Neural cell (in vitro differentiated cells): ENCODE data around the gene TBC1D14. TPM values are rescaled to one million over a fixed set of nuclear protein-coding genes. Genes with fewer than 3 reads are reported as not detected.

Source experiments
- H2AFZ ChIP-seq: fragments of 200-600, 300-800 bp; sonication (generic), shearing (Covaris generic); 2 replicates; pipeline ENCODE4 v1.6.0; 2014; ENCODE audit warnings: low read depth, mild to moderate bottlenecking, antibody characterized with exemption, low read length, moderate library complexity
- H3F3A ChIP-seq: fragments of 200-600 bp; shearing (Covaris generic); 2 replicates; pipeline ENCODE4 v1.6.1; 2016; ENCODE audit warnings: mild to moderate bottlenecking, moderate library complexity, mixed read lengths, antibody characterized with exemption, low read length; ENCODE audit not compliant: insufficient read depth, poor library complexity, severe bottlenecking
- H3K27ac ChIP-seq: fragments of 200-600, 300-800 bp; sonication (generic), shearing (Covaris generic); 2 replicates; pipeline ENCODE4 v1.5.1; 2014; ENCODE audit warnings: mild to moderate bottlenecking, low read length, moderate library complexity
- H3K27me3 ChIP-seq: fragments of 300-800, 200-600 bp; sonication (generic), shearing (Covaris generic); 2 replicates; pipeline ENCODE4 v1.6.0; 2014; ENCODE audit warnings: mild to moderate bottlenecking, low read depth, low read length, moderate library complexity; ENCODE audit not compliant: insufficient read depth
- H3K36me3 ChIP-seq: fragments of 300-800, 200-600 bp; sonication (generic), shearing (Covaris generic); 2 replicates; pipeline ENCODE4 v1.5.1; 2014; ENCODE audit warnings: mild to moderate bottlenecking, antibody characterized with exemption, low read length, moderate library complexity; ENCODE audit not compliant: insufficient read depth
- H3K4me2 ChIP-seq: fragments of 300-800, 200-600 bp; sonication (generic), shearing (Covaris generic); 2 replicates; pipeline ENCODE4 v1.6.0; 2014; ENCODE audit warnings: mild to moderate bottlenecking, low read length
- H3K4me3 ChIP-seq: fragments of 300-800, 200-600 bp; sonication (generic), shearing (Covaris generic); 2 replicates; pipeline ENCODE4 v1.5.1; 2014; ENCODE audit warnings: mild to moderate bottlenecking, low read length, moderate library complexity
- H3K79me2 ChIP-seq: fragments of 200-600 bp; shearing (Covaris generic); replicated peaks from 2 replicates; pipeline ENCODE4 v1.6.0; 2014; ENCODE audit warnings: mild to moderate bottlenecking, low read length, moderate library complexity; ENCODE audit not compliant: insufficient read depth
- H3K9ac ChIP-seq: fragments of 300-800, 200-600 bp; sonication (generic), shearing (Covaris generic); 2 replicates; pipeline ENCODE4 v1.6.1; 2016; ENCODE audit warnings: mild to moderate bottlenecking, low read length, mixed read lengths
- H3K9me2 ChIP-seq: fragments of 200-600 bp; shearing (Covaris generic); 2 replicates; pipeline ENCODE4 v1.6.1; 2016; ENCODE audit warnings: mild to moderate bottlenecking, low read length, mixed read lengths; ENCODE audit not compliant: insufficient read depth
- H3K9me3 ChIP-seq: fragments of 200-600, 300-800 bp; sonication (generic), shearing (Covaris generic); 2 replicates; pipeline ENCODE4 v1.6.1; 2016; ENCODE audit warnings: mild to moderate bottlenecking, mixed run types, low read length, moderate library complexity, mixed read lengths
- H4K20me1 ChIP-seq: fragments of 200-600 bp; shearing (Covaris generic); 2 replicates; pipeline ENCODE4 v1.6.1; 2016; ENCODE audit warnings: mild to moderate bottlenecking, mixed run types; ENCODE audit not compliant: insufficient read depth
- CTCF ChIP-seq: fragments of 450-650 bp; IDR thresholded peaks from 2 replicates; pipeline ENCODE4 v1.5.1; 2014; ENCODE audit warnings: antibody characterized with exemption, mild to moderate bottlenecking, moderate library complexity; ENCODE audit not compliant: poor library complexity, severe bottlenecking
- EP300 ChIP-seq: fragments of 450-650 bp; conservative IDR thresholded peaks from 2 replicates; pipeline ENCODE4 v1.6.1; 2014; ENCODE audit warnings: antibody characterized with exemption, mild to moderate bottlenecking, moderate library complexity; ENCODE audit not compliant: poor library complexity, severe bottlenecking
- EZH2 ChIP-seq: fragments of 200-600, 300-800 bp; shearing (Covaris generic), sonication (generic); IDR thresholded peaks from 2 replicates; pipeline ENCODE4 v1.6.1; 2014; ENCODE audit warnings: antibody characterized with exemption, low read length, borderline replicate concordance, mild to moderate bottlenecking; ENCODE audit not compliant: insufficient read depth, poor library complexity, severe bottlenecking
- MXI1 ChIP-seq: fragments of 450-650 bp; conservative IDR thresholded peaks from 2 replicates; pipeline ENCODE4 v1.6.1; 2014; ENCODE audit warnings: antibody characterized with exemption, mild to moderate bottlenecking; ENCODE audit not compliant: poor library complexity, severe bottlenecking
- POLR2AphosphoS5 ChIP-seq: IDR thresholded peaks from 2 replicates; pipeline ENCODE4 v1.6.1; 2012
- RAD21 ChIP-seq: fragments of 450-650 bp; conservative IDR thresholded peaks from 2 replicates; pipeline ENCODE4 v1.6.1; 2014; ENCODE audit warnings: antibody characterized with exemption, mild to moderate bottlenecking, moderate library complexity
- REST ChIP-seq: IDR thresholded peaks from 2 replicates; pipeline ENCODE4 v1.6.1; 2012; ENCODE audit warnings: borderline replicate concordance
- SMC3 ChIP-seq: fragments of 450-650 bp; conservative IDR thresholded peaks from 2 replicates; pipeline ENCODE4 v1.6.1; 2014; ENCODE audit warnings: antibody characterized with exemption, mild to moderate bottlenecking, moderate library complexity; ENCODE audit not compliant: poor library complexity
- TAF1 ChIP-seq: IDR thresholded peaks from 2 replicates; pipeline ENCODE4 v1.6.1; 2012; ENCODE audit warnings: low read depth
- polyA plus RNA-seq: library from polyadenylated mRNA; depleted of rRNA; stranded (reverse); fragments of >200 nt; gene quantifications from 2 replicates; pipeline ENCODE4 v1.2.3, GENCODE V29; 2014

The TBC1D14 gene
- polyA plus RNA-seq, 1 donor from 2014 or later, result 125 TPM

GRCh38 chr4:6923507-6923906, 13.9 kb downstream of the TBC1D14 start:
- H2AFZ ChIP-seq, result no peak overlapping the region
- TF ChIP-seq RAD21, result no peak
- TF ChIP-seq EZH2, result no peak
- TF ChIP-seq TAF1, result no peak
- H3K4me3 ChIP-seq, result no peak overlapping the region
- no peak overlapping the region for H3K4me2 ChIP-seq
- no peak overlapping the region for H3K9ac ChIP-seq
- H3K9me2 ChIP-seq, result no peaks in the 10 kb centered on the region
- H3K27me3 ChIP-seq, result no peaks in the 10 kb centered on the region
- no peaks in the 10 kb centered on the region for H3K79me2 ChIP-seq
- no peaks in the 10 kb centered on the region for H3K9me3 ChIP-seq
- H3F3A ChIP-seq, result no peaks in the 10 kb centered on the region
- no peaks in the 10 kb centered on the region for H3K36me3 ChIP-seq
- H3K27ac ChIP-seq, result no peak overlapping the region
- no peaks in the 10 kb centered on the region for H4K20me1 ChIP-seq

GRCh38 chr4:6924361-6924779, 14.7 kb downstream of the TBC1D14 start:
- Histone ChIP-seq H4K20me1 (no peaks in the 10 kb centered on the region), H3K4me2 (no peak overlapping the region), H3K9me2 (no peaks in the 10 kb centered on the region), H3K27me3 (no peaks in the 10 kb centered on the region), H3K27ac (no peak overlapping the region), H2AFZ (no peak overlapping the region), H3F3A (no peaks in the 10 kb centered on the region), H3K9me3 (no peaks in the 10 kb centered on the region), H3K36me3 (no peaks in the 10 kb centered on the region), H3K4me3 (no peak overlapping the region), H3K9ac (no peak overlapping the region), H3K79me2 (no peaks in the 10 kb centered on the region)
- TF ChIP-seq POLR2AphosphoS5, result no peak
- no peak for TF ChIP-seq TAF1
- no peak for TF ChIP-seq REST
- no peak for TF ChIP-seq MXI1
- TF ChIP-seq EZH2, result no peak
- no peak for TF ChIP-seq EP300
- TF ChIP-seq SMC3, result no peak
- no peak for TF ChIP-seq CTCF
